ENCODE data around the gene ERV3-1.
"Not testable (repeated sequence)": the region's sequence is repeated elsewhere in the genome, so short reads cannot be mapped to it uniquely, and the experiment has no call there.

DNA sequence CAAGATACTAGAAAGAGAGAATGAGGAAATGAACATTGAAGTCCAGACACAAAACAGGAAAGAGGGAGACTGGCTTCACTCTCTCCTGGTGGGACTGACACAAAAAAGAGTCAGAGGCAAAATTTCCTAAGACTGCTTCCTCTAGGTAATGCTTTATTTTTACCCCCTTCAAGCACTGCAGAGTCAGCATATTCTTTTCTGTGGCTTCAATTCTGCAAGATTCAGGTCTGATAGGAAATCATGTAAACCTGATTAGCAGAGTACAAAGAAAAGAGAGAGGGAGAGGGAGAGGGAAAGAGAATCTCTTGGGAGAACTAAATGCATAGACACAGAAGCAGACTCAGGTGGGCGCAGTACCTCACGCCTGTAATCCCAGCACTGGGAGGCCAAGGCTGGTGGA lies 2.9 kb upstream of the ERV3-1 start:
- TF ChIP-seq, protein P1, sequence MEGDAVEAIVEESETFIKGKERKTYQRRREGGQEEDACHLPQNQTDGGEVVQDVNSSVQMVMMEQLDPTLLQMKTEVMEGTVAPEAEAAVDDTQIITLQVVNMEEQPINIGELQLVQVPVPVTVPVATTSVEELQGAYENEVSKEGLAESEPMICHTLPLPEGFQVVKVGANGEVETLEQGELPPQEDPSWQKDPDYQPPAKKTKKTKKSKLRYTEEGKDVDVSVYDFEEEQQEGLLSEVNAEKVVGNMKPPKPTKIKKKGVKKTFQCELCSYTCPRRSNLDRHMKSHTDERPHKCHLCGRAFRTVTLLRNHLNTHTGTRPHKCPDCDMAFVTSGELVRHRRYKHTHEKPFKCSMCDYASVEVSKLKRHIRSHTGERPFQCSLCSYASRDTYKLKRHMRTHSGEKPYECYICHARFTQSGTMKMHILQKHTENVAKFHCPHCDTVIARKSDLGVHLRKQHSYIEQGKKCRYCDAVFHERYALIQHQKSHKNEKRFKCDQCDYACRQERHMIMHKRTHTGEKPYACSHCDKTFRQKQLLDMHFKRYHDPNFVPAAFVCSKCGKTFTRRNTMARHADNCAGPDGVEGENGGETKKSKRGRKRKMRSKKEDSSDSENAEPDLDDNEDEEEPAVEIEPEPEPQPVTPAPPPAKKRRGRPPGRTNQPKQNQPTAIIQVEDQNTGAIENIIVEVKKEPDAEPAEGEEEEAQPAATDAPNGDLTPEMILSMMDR (IDR thresholded peaks at IDR 0.05) = not testable (repeated sequence)
- TF ChIP-seq EP300 (IDR thresholded peaks at IDR 0.05) = not testable (repeated sequence)
